LoVo (cell line): ENCODE data around the gene VCL.
A peak's percentile ranks its signal among the peaks of the same experiment; 100 is the strongest.
"Not testable (repeated sequence)": the region's sequence is repeated elsewhere in the genome, so short reads cannot be mapped to it uniquely, and the experiment has no call there.

Source experiments
- DNase-seq: peaks from one replicate; pipeline ENCODE4 v3.0.0-alpha.2; 2016; ENCODE audit warnings: low spot score

VCL gene

DNA sequence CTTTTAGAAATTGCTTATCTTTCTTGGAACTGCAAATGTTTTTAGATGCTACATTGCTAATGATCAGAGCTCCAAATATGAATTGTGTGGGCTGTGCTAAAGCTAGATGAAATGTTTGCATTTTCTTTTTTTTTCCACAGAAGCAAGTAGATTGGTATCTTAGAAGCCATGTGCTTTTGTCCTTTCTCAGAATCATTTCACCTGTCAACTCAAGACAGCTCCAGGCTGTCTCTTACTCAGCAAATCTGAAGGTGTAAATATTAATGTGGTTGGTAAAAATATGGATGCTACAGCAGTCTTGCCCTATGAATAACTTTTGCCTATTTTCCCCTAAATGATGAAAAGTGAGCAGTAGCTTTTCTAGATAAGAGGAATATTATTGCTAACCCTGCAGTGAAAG, 111.5 kb downstream of the VCL start:
- no peak for DNase-seq

DNA sequence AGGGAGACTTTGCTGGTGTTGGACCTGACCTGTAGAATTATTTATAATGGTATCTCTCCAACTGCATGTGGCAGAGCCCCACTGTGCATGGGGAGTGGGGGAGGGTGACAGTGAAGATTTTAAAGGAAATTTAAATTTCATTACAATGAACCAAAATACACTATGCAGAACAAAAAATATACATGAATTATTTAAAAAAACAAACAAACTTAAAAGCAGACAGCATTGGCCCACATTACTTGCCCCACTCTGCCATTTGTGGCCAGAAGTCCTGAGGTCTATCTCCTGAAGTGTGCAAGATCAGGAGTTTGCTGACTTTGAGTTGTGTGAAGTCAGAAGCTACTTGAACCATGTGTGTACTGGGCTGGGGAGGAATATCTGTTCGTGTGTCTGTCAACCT, 112.2 kb downstream of the VCL start:
- no peak for DNase-seq

DNA sequence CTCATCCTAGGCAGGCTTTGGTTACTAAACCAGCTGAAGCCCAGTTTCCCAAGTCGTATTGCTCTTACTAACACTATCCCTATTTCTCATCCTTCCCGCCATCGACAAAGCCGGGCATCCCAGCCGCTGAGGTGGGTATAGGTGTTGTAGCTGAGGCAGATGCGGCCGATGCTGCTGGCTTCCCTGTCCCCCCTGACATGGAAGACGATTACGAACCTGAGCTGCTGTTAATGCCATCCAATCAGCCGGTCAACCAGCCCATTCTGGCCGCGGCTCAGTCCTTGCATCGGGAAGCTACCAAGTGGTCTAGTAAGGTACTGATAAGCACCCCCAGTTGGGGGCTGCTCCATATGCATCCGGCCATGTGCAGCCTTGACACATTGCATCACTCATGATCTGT, 113.9 kb downstream of the VCL start:
- DNase-seq: no peak

DNA sequence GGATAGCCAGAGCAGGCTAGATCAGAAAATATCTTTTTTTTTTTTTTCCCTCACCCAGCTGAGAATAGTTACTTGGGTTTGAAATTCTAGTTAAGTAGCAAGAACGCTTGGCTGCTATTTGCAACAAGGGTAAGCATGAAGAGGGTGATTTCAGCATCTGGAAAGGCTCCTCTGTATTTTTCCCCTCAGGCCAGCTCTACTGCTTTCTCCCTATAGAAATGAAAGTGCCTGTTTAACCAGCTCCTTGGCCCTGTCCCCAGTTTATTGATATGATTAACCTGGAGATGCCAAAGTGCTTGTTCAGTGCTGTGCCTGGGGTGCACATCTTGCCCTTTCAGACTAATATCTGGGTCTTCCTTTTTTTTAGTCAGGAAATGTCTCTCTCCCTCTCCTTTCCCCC, 115.6 kb downstream of the VCL start:
- DNase-seq: no peak

DNA sequence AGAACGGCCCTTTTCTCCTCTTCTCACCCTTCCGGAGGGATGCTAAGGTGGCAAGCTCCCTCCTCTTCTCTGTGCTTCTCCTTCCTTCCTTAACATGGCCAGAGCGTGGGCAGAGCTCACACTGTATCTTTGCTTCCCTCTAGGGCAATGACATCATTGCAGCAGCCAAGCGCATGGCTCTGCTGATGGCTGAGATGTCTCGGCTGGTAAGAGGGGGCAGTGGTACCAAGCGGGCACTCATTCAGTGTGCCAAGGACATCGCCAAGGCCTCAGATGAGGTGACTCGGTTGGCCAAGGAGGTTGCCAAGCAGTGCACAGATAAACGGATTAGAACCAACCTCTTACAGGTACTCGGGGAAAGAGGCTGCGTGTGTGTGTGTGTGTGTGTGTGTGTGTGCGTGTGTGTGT, 116.1 kb downstream of the VCL start:
- no peak for DNase-seq

DNA sequence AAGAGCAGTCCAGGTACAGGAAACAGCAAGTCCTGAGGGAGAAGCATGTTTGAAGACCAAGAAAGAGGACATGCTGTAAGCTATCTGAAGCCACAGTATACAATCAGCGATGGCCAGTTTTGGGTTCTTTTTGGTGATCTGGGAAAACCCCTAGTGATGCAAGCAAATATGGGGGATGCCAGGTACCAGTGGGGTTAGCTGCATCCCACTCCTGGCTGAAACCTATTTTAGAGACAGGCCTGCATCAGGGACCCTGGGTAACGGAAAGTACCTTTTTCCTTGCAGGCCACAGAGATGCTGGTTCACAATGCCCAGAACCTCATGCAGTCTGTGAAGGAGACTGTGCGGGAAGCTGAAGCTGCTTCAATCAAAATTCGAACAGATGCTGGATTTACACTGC, 119.8 kb downstream of the VCL start:
- DNase-seq: no peak

DNA sequence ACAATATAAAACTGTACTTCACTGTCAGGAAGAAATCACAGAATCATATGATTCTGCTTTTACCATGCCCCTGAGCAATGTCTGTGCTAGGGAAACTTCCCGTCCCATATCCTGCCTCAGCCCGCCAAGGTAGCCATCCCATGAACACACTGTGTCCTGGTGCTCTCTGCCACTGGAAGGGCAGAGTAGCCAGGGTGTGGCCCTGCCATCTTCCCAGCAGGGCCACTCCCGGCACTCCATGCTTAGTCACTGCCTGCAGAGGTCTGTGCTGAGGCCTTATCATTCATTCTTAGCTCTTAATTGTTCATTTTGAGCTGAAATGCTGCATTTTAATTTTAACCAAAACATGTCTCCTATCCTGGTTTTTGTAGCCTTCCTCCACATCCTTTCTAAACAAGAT, 120.9 kb downstream of the VCL start:
- DNase-seq: peak; percentile 24

DNA sequence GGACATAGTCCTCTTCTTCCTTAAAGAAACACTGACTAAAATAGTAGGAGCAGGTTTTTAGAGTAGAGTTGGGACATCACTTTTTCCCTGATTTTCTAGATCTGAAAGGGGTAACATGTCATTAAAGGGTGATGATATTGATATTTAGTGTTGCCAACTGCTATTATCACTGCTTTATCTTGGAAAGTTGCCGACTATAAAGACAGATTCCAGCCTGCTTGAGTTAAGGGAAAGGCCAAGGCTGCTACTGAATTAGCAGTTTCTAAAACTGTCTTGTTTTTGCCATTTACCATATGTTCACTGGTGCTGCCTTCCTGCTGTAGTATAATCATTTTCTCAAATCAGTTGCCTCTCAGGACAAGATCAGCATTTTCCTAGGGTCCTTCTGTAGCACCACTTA, 123.0 kb downstream of the VCL start:
- DNase-seq: no peak

DNA sequence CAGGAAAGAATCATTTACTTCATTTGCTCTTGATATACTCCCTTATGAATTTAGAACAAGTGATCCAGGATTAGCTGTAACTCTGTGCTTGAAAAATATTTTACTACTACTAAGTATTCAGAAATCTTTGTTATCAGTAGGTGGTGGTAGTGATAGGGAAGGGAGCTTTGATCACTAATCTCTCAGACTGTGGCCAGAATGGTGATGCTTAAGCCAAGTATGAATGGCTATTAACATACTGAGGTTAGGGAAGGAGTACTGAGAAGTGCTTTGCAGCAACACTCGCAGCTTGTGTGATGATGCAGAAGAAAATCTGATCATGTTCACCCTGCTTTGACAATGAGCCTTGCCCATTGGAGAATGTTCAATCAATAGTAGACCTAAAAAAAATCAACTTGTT, 123.5 kb downstream of the VCL start:
- no peak for DNase-seq

DNA sequence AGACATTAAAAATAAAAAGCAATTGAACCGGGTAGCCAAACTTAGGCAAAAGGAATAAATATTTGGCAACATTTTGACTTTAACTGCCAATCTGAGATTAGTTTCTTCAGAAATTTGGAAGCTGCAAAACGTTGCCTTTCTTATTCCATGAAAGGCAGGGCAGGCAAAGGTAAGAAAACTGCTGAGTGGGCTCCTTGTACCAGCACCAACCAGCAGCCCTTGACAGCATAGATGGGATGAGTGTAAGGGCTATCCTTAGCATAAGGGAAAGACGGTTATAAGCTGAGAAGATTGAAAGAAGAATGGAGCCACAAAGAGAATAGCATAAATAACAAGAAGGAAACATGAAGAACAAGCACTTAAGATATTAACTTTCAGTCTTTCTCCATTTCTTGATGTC, 124.1 kb downstream of the VCL start:
- DNase-seq: no peak

DNA sequence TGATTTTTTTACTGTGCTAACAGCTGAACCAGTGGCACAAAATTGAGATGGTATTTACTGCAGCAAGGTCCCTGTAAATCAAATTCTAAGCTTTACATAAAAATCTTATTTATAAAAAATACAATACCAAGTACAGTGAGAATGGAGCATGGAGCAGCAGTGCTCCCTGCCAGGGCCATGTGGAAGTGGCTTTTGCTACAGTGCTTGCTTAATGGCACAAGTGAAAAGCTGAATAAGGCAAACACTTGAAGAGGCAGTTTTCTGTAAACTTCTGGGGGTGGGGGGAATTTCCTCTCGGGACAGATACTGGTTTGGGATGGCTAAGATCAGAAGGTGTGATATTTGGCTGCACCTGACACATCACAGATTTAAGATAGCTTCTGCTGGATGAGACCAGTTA, 125.2 kb downstream of the VCL start:
- no peak for DNase-seq

DNA sequence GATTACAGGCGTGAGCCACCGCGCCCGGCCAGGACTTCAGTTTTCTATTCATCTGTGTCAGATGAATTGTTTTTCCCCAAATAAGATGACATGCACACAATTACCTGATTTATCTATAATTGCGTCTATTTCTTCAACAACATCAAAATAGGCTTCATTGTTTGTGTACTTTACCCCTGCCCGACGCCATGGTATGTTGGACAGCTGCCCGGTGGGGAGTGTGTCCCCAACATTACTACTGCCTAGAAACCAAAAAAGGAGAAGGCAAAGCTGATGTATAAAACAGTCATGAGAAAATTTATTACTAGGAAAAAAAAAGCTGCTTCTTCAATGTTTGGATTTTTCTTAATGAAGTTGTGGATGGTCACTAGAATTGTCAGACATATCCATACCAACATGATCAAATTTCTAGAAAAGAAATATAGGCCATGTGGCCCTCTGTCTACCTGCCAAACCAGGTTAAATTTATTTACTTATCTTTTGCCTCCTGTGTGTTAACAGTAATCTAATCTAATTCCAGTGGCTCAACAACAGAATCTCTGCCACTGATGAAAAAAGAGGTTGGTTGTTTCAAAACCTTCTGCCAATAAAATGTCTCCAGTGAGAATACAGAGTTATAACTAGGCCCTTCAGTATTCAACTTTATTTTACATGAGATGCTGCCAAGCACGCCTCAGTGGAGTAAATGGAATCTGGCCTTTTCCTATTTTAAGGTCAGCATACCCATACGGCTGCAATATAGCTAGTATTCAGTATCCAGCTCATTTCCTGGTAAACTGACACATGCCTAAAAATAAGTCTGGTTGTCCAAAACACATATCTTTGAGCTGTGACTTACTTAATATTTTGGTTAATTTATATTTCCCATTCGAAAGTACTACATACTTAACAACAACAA, 136.3 kb downstream of the VCL start:
- DNase-seq: no peak

DNA sequence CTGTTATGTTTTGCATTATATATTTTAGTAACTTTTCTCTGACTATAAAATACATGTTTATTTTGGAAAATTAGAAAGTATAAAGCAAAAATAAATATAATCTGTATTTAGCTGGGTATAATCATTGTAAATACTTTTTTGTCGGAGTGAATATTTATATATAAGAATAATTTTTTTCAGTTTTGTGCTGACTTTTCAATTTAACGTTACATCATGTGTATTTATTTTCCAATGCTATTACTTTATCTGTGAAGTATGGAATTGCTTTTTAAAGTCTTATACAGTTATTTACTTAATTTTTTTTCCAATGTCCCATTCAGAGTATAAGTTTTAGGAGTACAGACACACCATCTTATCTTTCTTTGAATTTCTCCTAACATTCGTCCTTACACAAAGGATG, 137.5 kb downstream of the VCL start:
- no peak for DNase-seq

DNA sequence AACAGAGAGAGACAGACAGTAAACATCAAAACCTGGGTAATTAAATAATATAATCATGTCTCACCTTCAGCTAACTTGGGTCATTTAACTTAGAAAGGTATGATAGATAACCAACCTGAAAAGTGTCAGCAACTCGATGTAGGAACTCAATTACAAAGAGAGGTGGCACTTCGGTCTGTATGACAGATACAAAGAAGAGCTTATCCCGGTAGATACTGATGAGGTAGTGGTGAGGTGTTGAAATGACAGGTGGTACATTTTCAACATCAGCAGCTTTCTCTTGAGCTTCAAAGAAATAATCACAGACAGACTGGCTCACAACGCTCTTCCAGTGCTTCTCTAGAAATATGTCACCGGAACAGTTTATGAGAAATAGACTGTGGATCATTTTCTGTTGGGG, 140.1 kb downstream of the VCL start:
- DNase-seq: no peak

DNA sequence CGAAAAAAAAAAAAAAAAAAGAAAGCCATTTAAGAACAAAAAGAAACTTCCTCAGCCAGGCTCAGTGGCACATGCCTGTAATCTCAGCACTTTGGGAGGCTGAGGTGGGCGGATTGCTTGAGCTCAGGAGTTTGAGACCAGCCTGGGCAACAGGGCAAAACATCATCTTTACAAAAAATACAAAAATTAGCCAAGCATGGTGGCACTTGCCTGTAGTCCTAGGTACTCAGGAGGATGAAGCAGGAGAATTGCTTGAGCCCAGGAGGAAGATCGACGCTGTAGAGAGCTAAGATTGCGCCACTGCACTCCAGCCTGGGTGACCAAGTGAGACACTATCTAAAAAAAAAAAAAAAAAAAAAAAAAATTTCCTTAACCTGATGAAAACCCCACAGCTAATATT, 140.7 kb downstream of the VCL start:
- not testable (repeated sequence) for DNase-seq

DNA sequence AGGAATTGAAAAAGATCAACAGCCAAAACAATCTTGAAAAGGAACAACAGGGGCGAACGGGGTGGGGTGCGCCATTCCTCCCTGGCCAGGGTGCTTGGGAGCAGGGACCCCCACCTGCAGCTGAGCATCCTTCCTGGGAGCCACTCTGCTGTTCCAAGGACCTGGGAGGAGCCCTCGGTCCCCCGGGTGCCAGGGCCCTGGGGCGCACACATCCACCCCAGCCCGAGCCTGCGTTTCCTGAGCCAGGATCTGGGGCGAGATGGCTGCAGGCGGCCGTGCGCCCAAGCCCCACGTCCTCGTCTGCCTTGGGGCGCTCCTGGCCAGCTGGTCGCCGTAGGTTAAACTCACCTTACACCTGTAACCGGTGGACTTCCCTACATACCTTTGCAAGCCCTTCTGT, 142.1 kb downstream of the VCL start:
- DNase-seq: no peak

DNA sequence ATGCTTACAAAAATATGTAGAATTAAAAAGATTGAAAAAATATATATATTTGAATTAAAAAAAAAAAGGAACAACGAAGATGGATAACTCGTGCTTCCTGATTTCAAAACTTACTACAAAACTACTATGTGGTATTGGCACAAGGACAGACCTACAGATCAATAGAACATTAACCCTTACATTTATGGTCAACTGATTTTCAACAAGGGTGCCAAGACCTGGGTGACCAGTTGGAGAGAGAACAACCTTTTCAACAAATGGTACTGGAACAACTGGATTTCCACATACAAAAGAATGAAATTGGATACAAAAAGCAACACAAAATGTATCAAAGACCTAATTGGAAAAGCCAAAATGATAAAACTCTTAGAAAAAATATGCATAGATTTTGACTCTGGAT, 142.6 kb downstream of the VCL start:
- no peak for DNase-seq

DNA sequence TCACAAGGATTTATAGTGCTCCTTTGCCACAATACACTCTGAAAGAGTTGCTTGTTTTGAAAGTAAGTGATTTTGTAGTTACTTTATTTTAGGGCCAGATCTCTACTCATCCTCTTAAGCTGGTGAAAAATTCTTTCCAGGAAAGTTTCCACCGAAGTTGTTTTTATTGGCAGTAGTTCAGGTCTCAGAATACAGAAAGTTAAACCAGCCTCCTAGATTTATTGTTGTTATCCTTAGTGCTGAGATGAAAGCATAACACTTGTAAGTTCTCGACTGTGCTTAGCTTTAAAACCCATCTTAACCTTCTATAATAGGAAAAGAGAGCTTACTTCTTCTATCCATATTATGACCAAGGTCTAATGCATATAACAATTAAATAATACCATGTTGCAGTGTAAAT, 147.2 kb downstream of the VCL start:
- no peak for DNase-seq

DNA sequence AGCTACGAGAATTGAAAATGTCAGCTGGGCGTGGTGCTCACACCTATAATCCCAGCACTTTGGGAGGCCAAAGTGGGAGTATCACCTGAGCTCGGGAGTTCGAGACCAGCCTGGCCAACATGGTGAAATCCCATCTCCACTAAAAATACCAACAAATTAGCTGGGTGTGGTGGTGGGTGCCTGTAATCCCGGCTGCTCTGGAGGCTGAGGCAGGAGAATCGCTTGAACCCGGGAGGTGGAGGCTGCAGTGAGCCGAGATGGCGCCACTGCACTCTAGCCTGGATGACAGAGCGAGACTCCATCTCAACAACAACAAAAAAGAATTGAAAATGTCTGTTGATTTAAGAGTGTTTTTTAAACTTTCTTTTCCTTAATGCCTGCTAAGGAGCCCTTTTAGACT, 149.1 kb downstream of the VCL start:
- DNase-seq: not testable (repeated sequence)

DNA sequence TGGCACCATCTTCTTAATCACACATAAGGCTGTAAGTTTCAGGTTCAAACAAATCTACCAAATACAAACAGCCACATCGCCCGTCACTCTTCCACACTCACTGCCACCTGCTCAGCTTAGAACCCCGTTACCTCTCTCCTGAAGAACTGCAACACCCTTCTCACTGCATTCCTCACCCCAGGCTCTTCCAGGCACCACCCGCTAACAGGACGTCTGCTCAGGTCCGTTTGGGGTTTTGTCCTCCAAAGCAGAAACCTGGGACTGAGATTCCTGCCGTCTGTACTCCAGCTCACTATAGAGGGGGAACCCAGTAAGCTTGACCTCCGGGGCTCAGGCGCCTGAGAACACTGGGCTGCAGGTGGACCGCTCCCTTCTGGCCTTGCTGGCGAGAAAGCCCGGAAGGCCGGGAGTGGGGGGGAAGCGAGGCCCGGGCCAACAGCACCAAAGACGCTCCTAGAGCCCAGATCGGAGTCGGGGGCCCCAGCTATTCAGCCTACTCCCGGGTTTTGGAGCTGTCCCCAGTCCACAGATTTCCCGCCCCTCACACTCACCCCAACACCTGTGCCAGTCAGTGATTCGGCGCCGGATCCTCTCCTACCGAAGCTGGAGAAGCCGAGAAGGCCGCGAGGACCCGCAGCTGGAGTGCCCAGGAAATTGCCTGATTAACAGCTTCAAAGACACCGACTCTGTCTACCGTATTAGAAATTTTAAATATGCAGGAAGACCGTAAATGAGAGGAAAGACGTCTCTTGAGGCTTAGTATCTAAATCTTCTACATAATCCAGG, 152.5 kb downstream of the VCL start, which contains the start of gene AP3M1:
TSS of gene AP3M1 (minus strand) at position 625 of the 786 bp plus-strand sequence. CDS start 12,449 bp downstream, outside the sequence.
- no peak for DNase-seq

DNA sequence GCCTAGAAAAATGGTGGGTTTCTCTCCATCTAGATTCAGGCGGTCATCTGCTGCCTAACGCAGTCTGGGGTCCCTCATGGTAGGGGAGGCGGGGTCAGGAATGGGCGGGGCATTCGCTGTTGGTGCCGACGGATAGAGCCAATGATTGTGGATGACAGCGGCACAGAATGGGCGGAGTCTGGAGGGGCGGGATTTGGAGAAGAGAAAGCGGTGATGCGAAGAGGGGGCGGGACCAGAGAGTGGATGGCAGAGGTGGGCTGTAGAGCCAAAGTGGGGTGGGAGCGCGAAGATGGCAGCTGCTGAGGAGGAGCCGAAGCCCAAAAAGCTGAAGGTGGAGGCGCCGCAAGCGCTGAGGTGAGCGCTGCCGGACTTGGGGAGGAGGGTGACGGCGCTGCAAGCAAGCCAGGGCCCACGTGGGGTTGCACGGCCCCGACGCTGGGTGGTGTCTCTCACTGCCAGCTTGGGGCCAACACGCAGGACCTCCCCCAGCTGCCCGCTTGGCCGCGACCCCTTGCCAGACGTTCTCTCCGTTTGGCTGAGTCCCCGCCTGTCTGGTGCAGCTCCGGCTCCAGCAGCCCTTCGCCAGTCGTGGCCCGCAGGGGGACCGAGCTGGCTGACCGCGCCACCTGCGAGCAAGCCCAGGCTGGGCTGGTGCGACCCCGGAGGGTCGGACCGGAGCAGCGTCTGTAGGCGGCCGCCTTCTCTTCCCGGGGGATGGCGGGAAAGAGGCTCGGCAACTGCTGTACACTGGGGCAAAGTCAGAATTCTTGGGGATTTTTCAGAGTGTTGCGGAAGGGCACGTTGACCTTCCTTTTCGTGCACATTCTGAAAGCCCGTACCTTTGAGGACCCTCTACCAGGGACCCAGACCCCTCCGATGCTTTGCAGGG, 153.3 kb downstream of the VCL start, which contains the start of gene ADK:
TSS of gene ADK (plus strand) at position 232 of the 889 bp plus-strand sequence. CDS start at position 290, 58 bp downstream.
- DNase-seq: peak; percentile 97
